GM20431 (cell line): Measurements from ENCODE around the gene SERPINF2.
"Not testable (repeated sequence)": the region's sequence is repeated elsewhere in the genome, so short reads cannot be mapped to it uniquely, and the experiment has no call there.

ENCODE experiments used
- in situ Hi-C: fragments of 300-500 bp; cut with MseI, MboI; formaldehyde crosslinking; loops from one replicate; pipeline ENCODE4 v1.15.0; 2020; ENCODE audit warnings: low sequenced_read_pairs; ENCODE audit not compliant: unreplicated experiment

Gene SERPINF2

GRCh38 chr17:1715803-1716075 lies 26.9 kb upstream of the SERPINF2 start:
- in situ Hi-C loops, result no loop called here

GRCh38 chr17:1716076-1716911 lies 26.4 kb upstream of the SERPINF2 start:
- in situ Hi-C loops, result no loop called here

- in situ Hi-C loops, result no loop called here
Measured at GRCh38 chr17:1716912-1717695, 25.6 kb upstream of the SERPINF2 start.

- in situ Hi-C loops, result no loop called here
Measured at GRCh38 chr17:1718362-1719165, 24.1 kb upstream of the SERPINF2 start.

- in situ Hi-C loops, result no loop called here
Measured at GRCh38 chr17:1720856-1721386, 21.8 kb upstream of the SERPINF2 start.

GRCh38 chr17:1722022-1722421 lies 20.6 kb upstream of the SERPINF2 start:
- in situ Hi-C loops, result not testable (repeated sequence)

GRCh38 chr17:1724351-1724868 lies 18.3 kb upstream of the SERPINF2 start, which contains the start of gene WDR81:
TSS of gene WDR81 (plus strand) at chr17:1724704. CDS start at chr17:1724960, 256 bp downstream.
- in situ Hi-C loops, result no loop called here

GRCh38 chr17:1724869-1725641 lies 17.6 kb upstream of the SERPINF2 start:
- in situ Hi-C loops, result no loop called here

GRCh38 chr17:1725642-1726511 lies 16.8 kb upstream of the SERPINF2 start:
- in situ Hi-C loops, result no loop called here

GRCh38 chr17:1726626-1727257 lies 15.9 kb upstream of the SERPINF2 start:
- in situ Hi-C loops, result no loop called here

- in situ Hi-C loops, result no loop called here
Measured at GRCh38 chr17:1727258-1727789, 15.3 kb upstream of the SERPINF2 start.

- in situ Hi-C loops, result no loop called here
Measured at GRCh38 chr17:1727876-1728630, 14.6 kb upstream of the SERPINF2 start.

- in situ Hi-C loops, result no loop called here
Measured at GRCh38 chr17:1729966-1730325, 12.7 kb upstream of the SERPINF2 start.

GRCh38 chr17:1730326-1731193 lies 12.1 kb upstream of the SERPINF2 start:
- in situ Hi-C loops, result no loop called here

- in situ Hi-C loops, result no loop called here
Measured at GRCh38 chr17:1731194-1731506, 11.5 kb upstream of the SERPINF2 start.

- in situ Hi-C loops, result no loop called here
Measured at GRCh38 chr17:1732241-1732832, 10.3 kb upstream of the SERPINF2 start.
